OCI-M2 (cell line): ENCODE data around the gene PCK1.

Experiments used
- DNase-seq: peaks from one replicate; lab custom pipeline; 2025; ENCODE audit not compliant: unreplicated experiment; lab: John Stamatoyannopoulos, UW

PCK1 gene

GRCh38 chr20:57536120-57536708, 24.7 kb upstream of the PCK1 start:
- no peak for DNase-seq

- DNase-seq = no peak
Measured at GRCh38 chr20:57536771-57537724, 23.9 kb upstream of the PCK1 start.

GRCh38 chr20:57537822-57538221, 23.1 kb upstream of the PCK1 start:
- DNase-seq = no peak

GRCh38 chr20:57539889-57540288, 21.0 kb upstream of the PCK1 start:
- no peak for DNase-seq

GRCh38 chr20:57540890-57541580, 19.9 kb upstream of the PCK1 start:
- DNase-seq = no peak

- no peak for DNase-seq
Measured at GRCh38 chr20:57543754-57544153, 17.2 kb upstream of the PCK1 start.

- no peak for DNase-seq
Measured at GRCh38 chr20:57544838-57545564, 15.9 kb upstream of the PCK1 start.

- no peak for DNase-seq
Measured at GRCh38 chr20:57545927-57546662, 14.8 kb upstream of the PCK1 start.

GRCh38 chr20:57546956-57547649, 13.8 kb upstream of the PCK1 start:
- DNase-seq = no peak

- no peak for DNase-seq
Measured at GRCh38 chr20:57548177-57549058, 12.5 kb upstream of the PCK1 start.

- no peak for DNase-seq
Measured at GRCh38 chr20:57552471-57552870, 8.4 kb upstream of the PCK1 start.

- DNase-seq = no peak
Measured at GRCh38 chr20:57553376-57554018, 7.4 kb upstream of the PCK1 start.

GRCh38 chr20:57555457-57556184, 5.3 kb upstream of the PCK1 start:
- DNase-seq = no peak

GRCh38 chr20:57556980-57557274, 4.0 kb upstream of the PCK1 start:
- DNase-seq = no peak

GRCh38 chr20:57557926-57558613, 2.8 kb upstream of the PCK1 start:
- no peak for DNase-seq

GRCh38 chr20:57558614-57559288, 2.2 kb upstream of the PCK1 start:
- DNase-seq = no peak

- DNase-seq = no peak
Measured at GRCh38 chr20:57559289-57559634, 1.6 kb upstream of the PCK1 start.
